ENCODE measurements around the gene NFASC.

GRCh38 chr1:205061227-205061626, 190.6 kb downstream of the NFASC start:
- no peak for TF ChIP-seq HNF4A (conservative IDR thresholded peaks at IDR 0.05)
- TF ChIP-seq YY1 (IDR thresholded peaks at IDR 0.05) = no peak
- no peak for TF ChIP-seq CTCF (IDR thresholded peaks at IDR 0.05; ENCODE audit: low read depth, low read length, missing input control)
- no peak for TF ChIP-seq JUND (IDR thresholded peaks at IDR 0.05)
